CD8-positive, alpha-beta memory T cell (primary cell): ENCODE measurements around the gene TCEAL3. TPM values are rescaled to one million over a fixed set of nuclear protein-coding genes. Genes with fewer than 3 reads are reported as not detected.
A peak's percentile ranks its signal among the peaks of the same experiment; 100 is the strongest.

Experiments
- CTCF ChIA-PET: fragments of 350-600 bp; sonication (Branson Sonifier 250); formaldehyde crosslinking; loops from one replicate; lab custom pipeline; 2021; ENCODE audit warnings: antibody characterized with exemption; lab: Charles Lee
- POLR2A ChIA-PET: fragments of 350-600 bp; sonication (Branson Sonifier 250); formaldehyde crosslinking; loops from one replicate; lab custom pipeline; 2021; ENCODE audit warnings: antibody characterized with exemption; lab: Charles Lee
- DNase-seq, 5 donors: peaks; one replicate each; pipeline versions ENCODE4 v3.0.0 to v3.0.0-alpha.2; 2020 to 2022; ENCODE audit warnings: mixed read lengths in 1 of 5
- H3K27ac ChIP-seq: one replicate; pipeline ENCODE4 v1.7.0; 2013; ENCODE audit warnings: low read depth, mild to moderate bottlenecking, low read length, moderate library complexity
- H3K27me3 ChIP-seq: 2 replicates; pipeline ENCODE4 v1.7.0; 2013; ENCODE audit warnings: low read length, mild to moderate bottlenecking; ENCODE audit not compliant: insufficient read depth, poor library complexity, severe bottlenecking
- H3K36me3 ChIP-seq: 2 replicates; pipeline ENCODE4 v1.7.0; 2013; ENCODE audit warnings: mild to moderate bottlenecking, low read length, moderate library complexity; ENCODE audit not compliant: insufficient read depth
- H3K4me1 ChIP-seq: 2 replicates; pipeline ENCODE4 v1.7.0; 2013; ENCODE audit warnings: mild to moderate bottlenecking, low read length, moderate library complexity; ENCODE audit not compliant: insufficient read depth
- H3K4me3 ChIP-seq: 2 replicates; pipeline ENCODE4 v1.7.0; 2013; ENCODE audit warnings: mild to moderate bottlenecking, low read length
- H3K9me3 ChIP-seq: 2 replicates; pipeline ENCODE4 v1.7.0; 2013; ENCODE audit warnings: mild to moderate bottlenecking, low read length
- H3K27ac Mint-ChIP-seq, 8 donors: one replicate each; pipeline ENCODE4 v1.8.0; 2020 to 2021; ENCODE audit warnings: mixed read lengths in 8 of 8, mild to moderate bottlenecking in 6 of 8, inconsistent platforms in 3 of 8, moderate library complexity in 3 of 8
- H3K27me3 Mint-ChIP-seq, 2 donors: one replicate each; pipeline ENCODE4 v1.8.0; 2020 to 2021; ENCODE audit warnings: mixed read lengths in 2 of 2, mild to moderate bottlenecking in 1 of 2, moderate library complexity in 1 of 2
- H3K36me3 Mint-ChIP-seq, 3 donors: one replicate each; pipeline ENCODE4 v1.8.0; 2020 to 2021; ENCODE audit warnings: mixed read lengths in 3 of 3, inconsistent platforms in 1 of 3, mild to moderate bottlenecking in 1 of 3
- H3K4me1 Mint-ChIP-seq, 3 donors: one replicate each; pipeline ENCODE4 v1.8.0; 2020 to 2021; ENCODE audit warnings: mixed read lengths in 3 of 3, inconsistent platforms in 1 of 3, mild to moderate bottlenecking in 1 of 3
- H3K4me3 Mint-ChIP-seq, 7 donors: one replicate each; pipeline ENCODE4 v1.8.0; 2020 to 2021; ENCODE audit warnings: mixed read lengths in 7 of 7, mild to moderate bottlenecking in 6 of 7, moderate library complexity in 4 of 7, inconsistent platforms in 2 of 7
- H3K9me3 Mint-ChIP-seq, 5 donors: one replicate each; pipeline ENCODE4 v1.8.0; 2020 to 2022; ENCODE audit warnings: mixed read lengths in 5 of 5, mild to moderate bottlenecking in 3 of 5, moderate library complexity in 2 of 5, inconsistent platforms in 1 of 5
- polyA plus RNA-seq: library from polyadenylated mRNA; unstranded; fragments of 300-500 nt; fragmentation: Illumina TruSeq; gene quantifications from one replicate; pipeline ENCODE4 v1.2.3, GENCODE V29; 2021
- total RNA-seq, 2 experiments: library from RNA; stranded (reverse); gene quantifications; one replicate each; pipeline ENCODE4 v1.2.3, GENCODE V29; 2021

Gene TCEAL3, protein sequence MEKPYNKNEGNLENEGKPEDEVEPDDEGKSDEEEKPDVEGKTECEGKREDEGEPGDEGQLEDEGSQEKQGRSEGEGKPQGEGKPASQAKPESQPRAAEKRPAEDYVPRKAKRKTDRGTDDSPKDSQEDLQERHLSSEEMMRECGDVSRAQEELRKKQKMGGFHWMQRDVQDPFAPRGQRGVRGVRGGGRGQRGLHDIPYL
- total RNA-seq (1 to 10 TPM; 3.9 to 4.3 TPM), polyA plus RNA-seq (13.1 TPM)

- Histone ChIP-seq H3K4me1 (no peaks in the 10 kb centered on the region), H3K4me3 (peak within 1 kb of the TSS; percentile 41), H3K27ac (peak within 1 kb of the TSS; percentile 33), H3K9me3 (no peaks in the 10 kb centered on the region), H3K27me3 (no peaks in the 10 kb centered on the region), H3K36me3 (no peaks in the 10 kb centered on the region)
- POLR2A ChIA-PET = interaction anchor here (0.9 kb wide), 1 partner anchor 18 kb away, joined by 4 read pairs; no protein-coding TSS in a partner anchor
- peaks cover 0 to 3% (median 1%) of the 10 kb centered on the region in 3 donors for H3K36me3 Mint-ChIP-seq
- peak; percentile 38 to 72 (median 54) for DNase-seq
- H3K4me3 Mint-ChIP-seq = peak within 1 kb of the TSS; percentile 81 to 92 (median 85)
- peaks cover 7 to 10% (median 9%) of the 10 kb centered on the region in 3 donors for H3K4me1 Mint-ChIP-seq
- CTCF ChIA-PET = no interaction called here
- H3K27me3 Mint-ChIP-seq = peaks cover 0 to 12% of the 10 kb centered on the region in 2 donors
- H3K27ac Mint-ChIP-seq = peak within 1 kb of the TSS; percentile 74 to 97 (median 92)
- H3K9me3 Mint-ChIP-seq = no peaks in the 10 kb centered on the region
Observed at GRCh38 chrX:103607364-103608305, at the start of gene TCEAL3. Gene TCEAL3 (plus strand): TSS chrX:103607963. CDS start chrX:103609065, 1,102 bp downstream.

GRCh38 chrX:103560256-103560655 is 47.5 kb upstream of the TCEAL3 start:
- DNase-seq = no peak
- H3K4me3 ChIP-seq = no peak overlapping the region
- H3K27ac ChIP-seq = no peak overlapping the region
- no peaks in the 10 kb centered on the region for H3K4me1 Mint-ChIP-seq
- H3K36me3 ChIP-seq = no peaks in the 10 kb centered on the region
- H3K36me3 Mint-ChIP-seq = no peaks in the 10 kb centered on the region
- H3K27ac Mint-ChIP-seq = no peak overlapping the region
- no peaks in the 10 kb centered on the region for H3K9me3 ChIP-seq
- H3K9me3 Mint-ChIP-seq = no peaks in the 10 kb centered on the region
- peaks cover 7 to 11% of the 10 kb centered on the region in 2 donors for H3K27me3 Mint-ChIP-seq
- no peaks in the 10 kb centered on the region for H3K27me3 ChIP-seq
- no peak overlapping the region for H3K4me3 Mint-ChIP-seq
- ChIA-PET POLR2A (no interaction called here), CTCF (no interaction called here)
- no peaks in the 10 kb centered on the region for H3K4me1 ChIP-seq

GRCh38 chrX:103562801-103563200 is 45.0 kb upstream of the TCEAL3 start:
- peaks cover 7 to 8% of the 10 kb centered on the region in 2 donors for H3K27me3 Mint-ChIP-seq
- H3K27ac ChIP-seq = no peak overlapping the region
- CTCF ChIA-PET = no interaction called here
- H3K9me3 Mint-ChIP-seq = no peaks in the 10 kb centered on the region
- no peaks in the 10 kb centered on the region for H3K4me1 Mint-ChIP-seq
- H3K27me3 ChIP-seq = no peaks in the 10 kb centered on the region
- no peak for DNase-seq
- POLR2A ChIA-PET = no interaction called here
- H3K4me1 ChIP-seq = no peaks in the 10 kb centered on the region
- H3K27ac Mint-ChIP-seq = no peak overlapping the region
- H3K4me3 Mint-ChIP-seq = no peak overlapping the region
- no peaks in the 10 kb centered on the region for H3K36me3 ChIP-seq
- H3K36me3 Mint-ChIP-seq = no peaks in the 10 kb centered on the region
- no peak overlapping the region for H3K4me3 ChIP-seq
- no peaks in the 10 kb centered on the region for H3K9me3 ChIP-seq

DNA sequence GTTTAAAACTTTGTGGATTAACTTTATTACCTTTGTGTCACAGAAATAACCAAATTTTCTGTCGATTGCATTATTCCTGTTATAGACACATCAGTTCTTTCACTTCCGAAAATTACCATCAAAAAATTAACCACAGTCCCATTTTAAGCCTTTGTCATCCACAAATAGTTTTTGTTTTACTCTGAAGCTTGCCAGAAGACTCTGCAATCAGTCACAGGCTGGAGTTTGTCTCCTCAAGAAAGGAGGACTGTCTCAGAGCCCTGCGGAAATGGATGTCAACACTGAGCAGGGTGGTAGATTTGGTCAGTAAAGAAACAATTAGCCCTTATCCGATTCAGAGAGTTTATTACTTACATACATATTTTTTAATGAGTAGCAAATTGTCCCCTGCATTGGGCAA is 42.6 kb upstream of the TCEAL3 start:
- no peak overlapping the region for H3K4me3 ChIP-seq
- DNase-seq = no peak
- Mint-ChIP-seq H3K36me3 (no peaks in the 10 kb centered on the region), H3K9me3 (no peaks in the 10 kb centered on the region), H3K27me3 (peaks cover 7 to 8% of the 10 kb centered on the region in 2 donors), H3K27ac (no peak overlapping the region), H3K4me1 (no peaks in the 10 kb centered on the region), H3K4me3 (no peak overlapping the region)
- H3K27ac ChIP-seq = no peak overlapping the region
- no peaks in the 10 kb centered on the region for H3K36me3 ChIP-seq
- no peaks in the 10 kb centered on the region for H3K4me1 ChIP-seq
- CTCF ChIA-PET = no interaction called here
- no peaks in the 10 kb centered on the region for H3K27me3 ChIP-seq
- POLR2A ChIA-PET = no interaction called here
- H3K9me3 ChIP-seq = no peaks in the 10 kb centered on the region

- CTCF ChIA-PET = no interaction called here
- Histone ChIP-seq H3K9me3 (no peaks in the 10 kb centered on the region), H3K4me1 (no peaks in the 10 kb centered on the region), H3K36me3 (no peaks in the 10 kb centered on the region), H3K27ac (no peak overlapping the region), H3K27me3 (no peaks in the 10 kb centered on the region), H3K4me3 (no peak overlapping the region)
- no peak overlapping the region for H3K27ac Mint-ChIP-seq
- no peaks in the 10 kb centered on the region for H3K9me3 Mint-ChIP-seq
- peaks cover 6 to 7% of the 10 kb centered on the region in 2 donors for H3K27me3 Mint-ChIP-seq
- no peaks in the 10 kb centered on the region for H3K36me3 Mint-ChIP-seq
- H3K4me1 Mint-ChIP-seq = no peaks in the 10 kb centered on the region
- DNase-seq = no peak
- POLR2A ChIA-PET = interaction anchor here (0.5 kb wide), 1 partner anchor 89 kb away, joined by 4 read pairs; no protein-coding TSS in a partner anchor
- no peak overlapping the region for H3K4me3 Mint-ChIP-seq
Observed at GRCh38 chrX:103565752-103566151, 42.0 kb upstream of the TCEAL3 start.

DNA sequence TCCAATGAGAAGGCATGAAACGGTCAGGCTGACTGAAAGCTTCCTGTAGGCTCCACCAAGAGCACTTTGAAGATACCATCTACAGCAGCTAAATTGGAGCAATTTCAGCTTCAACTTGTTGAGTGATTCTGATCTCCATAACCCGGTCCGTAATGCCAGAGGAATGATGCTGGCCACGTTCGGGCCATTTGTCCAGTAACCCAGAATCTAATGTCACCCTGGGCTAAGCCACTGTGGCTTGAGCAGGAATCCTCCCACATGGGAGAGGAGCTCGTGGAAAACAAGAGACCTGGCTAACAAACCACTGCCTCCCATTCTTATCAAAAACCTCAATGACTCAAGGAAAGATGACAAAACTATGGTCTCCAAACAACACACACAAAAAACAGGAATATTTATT is 36.6 kb upstream of the TCEAL3 start:
- peaks cover 0 to 3% of the 10 kb centered on the region in 2 donors for H3K27me3 Mint-ChIP-seq
- no peak overlapping the region for H3K4me3 ChIP-seq
- H3K27ac Mint-ChIP-seq = no peak overlapping the region
- no peak overlapping the region for H3K4me3 Mint-ChIP-seq
- no peak overlapping the region for H3K27ac ChIP-seq
- no peaks in the 10 kb centered on the region for H3K9me3 Mint-ChIP-seq
- H3K36me3 Mint-ChIP-seq = no peaks in the 10 kb centered on the region
- no peak for DNase-seq
- no peaks in the 10 kb centered on the region for H3K36me3 ChIP-seq
- ChIA-PET POLR2A (no interaction called here), CTCF (no interaction called here)
- H3K9me3 ChIP-seq = no peaks in the 10 kb centered on the region
- H3K27me3 ChIP-seq = no peaks in the 10 kb centered on the region
- H3K4me1 ChIP-seq = no peaks in the 10 kb centered on the region
- H3K4me1 Mint-ChIP-seq = no peaks in the 10 kb centered on the region

DNA sequence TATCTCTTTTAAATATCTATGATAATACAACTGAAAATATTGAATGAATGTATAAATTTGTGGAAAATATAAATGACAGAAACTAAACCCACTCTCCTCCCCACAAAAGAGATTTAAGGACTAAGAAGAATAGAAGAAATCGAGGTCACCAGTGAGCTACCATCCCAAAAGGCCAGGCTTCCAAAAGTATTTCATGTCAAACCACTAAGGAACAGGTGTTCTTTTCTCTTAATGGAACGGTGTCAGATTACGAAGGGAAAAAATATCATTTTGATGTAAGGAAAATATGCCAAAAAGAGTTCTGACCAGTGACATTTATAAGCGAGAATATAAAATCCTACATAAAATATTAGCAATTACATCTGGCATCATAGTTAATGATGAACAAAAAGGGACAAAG is 36.0 kb upstream of the TCEAL3 start:
- ChIA-PET POLR2A (no interaction called here), CTCF (no interaction called here)
- H3K27me3 ChIP-seq = no peaks in the 10 kb centered on the region
- no peaks in the 10 kb centered on the region for H3K4me1 ChIP-seq
- no peak overlapping the region for H3K4me3 Mint-ChIP-seq
- no peaks in the 10 kb centered on the region for H3K4me1 Mint-ChIP-seq
- H3K9me3 ChIP-seq = no peaks in the 10 kb centered on the region
- no peak for DNase-seq
- H3K27me3 Mint-ChIP-seq = peaks cover 0 to 3% of the 10 kb centered on the region in 2 donors
- no peaks in the 10 kb centered on the region for H3K9me3 Mint-ChIP-seq
- H3K4me3 ChIP-seq = no peak overlapping the region
- H3K27ac Mint-ChIP-seq = no peak overlapping the region
- no peaks in the 10 kb centered on the region for H3K36me3 Mint-ChIP-seq
- no peak overlapping the region for H3K27ac ChIP-seq
- no peaks in the 10 kb centered on the region for H3K36me3 ChIP-seq

DNA sequence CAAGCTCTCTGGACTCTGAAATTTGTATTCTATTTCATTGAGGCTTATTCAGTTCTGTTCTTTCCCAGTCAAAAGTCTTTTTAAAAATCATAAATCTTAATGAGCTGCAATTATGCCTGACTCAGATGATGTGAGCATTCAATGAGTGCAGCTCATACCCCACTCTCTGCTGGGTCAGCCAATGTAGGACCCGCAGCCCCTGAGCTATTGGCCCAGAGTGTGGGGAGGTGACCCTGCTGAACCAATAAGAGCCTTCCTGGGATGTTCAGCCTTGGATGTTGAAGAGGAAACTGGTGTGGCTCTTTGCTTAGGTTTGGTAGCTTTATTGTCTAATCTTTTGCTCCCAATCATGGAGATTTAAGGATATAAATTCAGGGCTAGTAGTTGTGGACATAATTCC is 34.6 kb upstream of the TCEAL3 start:
- Histone ChIP-seq H3K9me3 (no peaks in the 10 kb centered on the region), H3K4me1 (no peaks in the 10 kb centered on the region), H3K27me3 (no peaks in the 10 kb centered on the region), H3K27ac (no peak overlapping the region), H3K4me3 (no peak overlapping the region), H3K36me3 (no peaks in the 10 kb centered on the region)
- peaks cover 0 to 3% of the 10 kb centered on the region in 2 donors for H3K27me3 Mint-ChIP-seq
- H3K36me3 Mint-ChIP-seq = no peaks in the 10 kb centered on the region
- no peaks in the 10 kb centered on the region for H3K4me1 Mint-ChIP-seq
- H3K9me3 Mint-ChIP-seq = no peaks in the 10 kb centered on the region
- CTCF ChIA-PET = no interaction called here
- no peak overlapping the region for H3K4me3 Mint-ChIP-seq
- no peak overlapping the region for H3K27ac Mint-ChIP-seq
- POLR2A ChIA-PET = no interaction called here
- no peak for DNase-seq
